Neuronal stem cell (in vitro differentiated cells): ENCODE measurements around the gene MARCHF11.

ENCODE experiments used
- DNase-seq: peaks from one replicate; pipeline ENCODE4 v3.0.0-alpha.2; 2013; ENCODE audit warnings: low spot score
- H2AFZ ChIP-seq: one replicate; pipeline ENCODE4 v1.6.1; 2013; ENCODE audit warnings: mild to moderate bottlenecking, low read length, inconsistent platforms
- H2AK5ac ChIP-seq: 2 replicates; pipeline ENCODE4 v1.6.1; 2013; ENCODE audit warnings: low read depth, mild to moderate bottlenecking, inconsistent platforms, low read length, moderate library complexity, mixed read lengths
- H2BK120ac ChIP-seq: 2 replicates; pipeline ENCODE4 v1.6.1; 2013; ENCODE audit warnings: low read depth, mild to moderate bottlenecking, inconsistent platforms, low read length, moderate library complexity, mixed read lengths
- H2BK12ac ChIP-seq: one replicate; pipeline ENCODE4 v1.6.1; 2013; ENCODE audit warnings: low read length, inconsistent platforms
- H2BK15ac ChIP-seq: 2 replicates; pipeline ENCODE4 v1.6.1; 2013; ENCODE audit warnings: mild to moderate bottlenecking, low read length, inconsistent platforms, mixed read lengths
- H2BK5ac ChIP-seq: one replicate; pipeline ENCODE4 v1.6.1; 2013; ENCODE audit warnings: inconsistent platforms, mild to moderate bottlenecking, low read length, moderate library complexity
- H3K14ac ChIP-seq: one replicate; pipeline ENCODE4 v1.6.1; 2013; ENCODE audit warnings: low read length, inconsistent platforms
- H3K18ac ChIP-seq: 2 replicates; pipeline ENCODE4 v1.6.1; 2013; ENCODE audit warnings: low read length, inconsistent platforms
- H3K23ac ChIP-seq: 2 replicates; pipeline ENCODE4 v1.6.1; 2013; ENCODE audit warnings: low read depth, mild to moderate bottlenecking, mixed read lengths, low read length, inconsistent platforms; ENCODE audit not compliant: poor library complexity
- H3K27ac ChIP-seq: replicated peaks from 3 replicates; pipeline ENCODE4 v1.5.1; 2013; ENCODE audit warnings: low read length, inconsistent platforms
- H3K27me3 ChIP-seq, 3 experiments: 2 replicates each; pipeline ENCODE4 v1.6.1; 2013; ENCODE audit warnings: low read length in 3 of 3, mild to moderate bottlenecking in 2 of 3, inconsistent platforms in 1 of 3, low read depth in 1 of 3, mixed read lengths in 1 of 3, moderate library complexity in 1 of 3; ENCODE audit not compliant: control insufficient read depth in 3 of 3, insufficient read depth in 3 of 3
- H3K36me3 ChIP-seq, 2 donors: replicated peaks in 1 of 2; 2 replicates each; pipeline ENCODE4 v1.6.1; 2013; ENCODE audit warnings: low read length in 2 of 2; ENCODE audit not compliant: control insufficient read depth in 2 of 2, insufficient read depth in 2 of 2
- H3K4ac ChIP-seq: 2 replicates; pipeline ENCODE4 v1.6.1; 2013; ENCODE audit warnings: inconsistent platforms, mild to moderate bottlenecking, low read length, moderate library complexity
- H3K4me1 ChIP-seq, 2 donors: 1 replicate in 1 of 2; 2 replicates in 1 of 2; pipeline ENCODE4 v1.6.1; 2013; ENCODE audit warnings: low read length in 2 of 2, low read depth in 1 of 2; ENCODE audit not compliant: control insufficient read depth in 2 of 2, insufficient read depth in 1 of 2
- H3K4me2 ChIP-seq: one replicate; pipeline ENCODE4 v1.6.1; 2013; ENCODE audit warnings: mild to moderate bottlenecking, low read length, inconsistent platforms; ENCODE audit not compliant: insufficient read depth, poor library complexity, severe bottlenecking
- H3K4me3 ChIP-seq, 2 donors: 2 replicates each; pipeline ENCODE4 v1.5.1; 2013; ENCODE audit warnings: low read length in 2 of 2, mild to moderate bottlenecking in 2 of 2, inconsistent platforms in 1 of 2, moderate library complexity in 1 of 2
- H3K79me1 ChIP-seq: one replicate; pipeline ENCODE4 v1.6.1; 2013; ENCODE audit warnings: low read depth, mild to moderate bottlenecking, inconsistent platforms, low read length, moderate library complexity
- H3K9ac ChIP-seq: one replicate; pipeline ENCODE4 v1.6.1; 2013; ENCODE audit warnings: mild to moderate bottlenecking, low read depth, low read length, inconsistent platforms; ENCODE audit not compliant: poor library complexity
- H3K9me3 ChIP-seq, 2 donors: replicated peaks in 1 of 2; 2 replicates each; pipeline versions ENCODE3 to v1.6.1; 2013; ENCODE audit warnings: low read length in 2 of 2, mild to moderate bottlenecking in 2 of 2, inconsistent platforms in 1 of 2, low read depth in 1 of 2, mixed read lengths in 1 of 2, moderate library complexity in 1 of 2; ENCODE audit not compliant: control insufficient read depth in 2 of 2, insufficient read depth in 1 of 2
- H4K8ac ChIP-seq: one replicate; pipeline ENCODE4 v1.6.1; 2013; ENCODE audit warnings: low read depth, mild to moderate bottlenecking, inconsistent platforms, low read length, moderate library complexity
- H4K91ac ChIP-seq: one replicate; pipeline ENCODE4 v1.6.1; 2013; ENCODE audit warnings: low read length, low read depth, mild to moderate bottlenecking, inconsistent platforms; ENCODE audit not compliant: poor library complexity
- WGBS, 2 donors: extraction: QIAGEN DNeasy Blood & Tissue Kit; methylation state at CpG; one replicate each; pipeline ENCODE4 v1.1.7; 2013; ENCODE audit warnings: missing lambda C conversion rate in 2 of 2, mixed read lengths in 1 of 2; ENCODE audit not compliant: insufficient read length in 2 of 2, insufficient replicate concordance in 1 of 2; ENCODE audit errors: extremely low coverage in 2 of 2; 5-methylcytosine and 5-hydroxymethylcytosine counted together

MARCHF11 gene

GRCh38 chr5:16028708-16029107, 150.9 kb downstream of the MARCHF11 start:
- Histone ChIP-seq H2BK5ac (no peak overlapping the region), H3K23ac (no peak overlapping the region), H4K91ac (no peak overlapping the region), H2AFZ (no peak overlapping the region), H3K27ac (no peak overlapping the region), H3K4ac (no peak overlapping the region), H3K4me2 (no peak overlapping the region), H3K14ac (no peak overlapping the region), H3K4me3 (no peak overlapping the region), H2AK5ac (no peak overlapping the region), H4K8ac (no peak overlapping the region), H3K9me3 (no peaks in the 10 kb centered on the region), H3K9ac (no peak overlapping the region), H2BK120ac (no peak overlapping the region), H3K27me3 (no peaks in the 10 kb centered on the region), H2BK15ac (no peak overlapping the region), H3K4me1 (no peaks in the 10 kb centered on the region), H2BK12ac (no peak overlapping the region), H3K36me3 (no peaks in the 10 kb centered on the region), H3K79me1 (no peaks in the 10 kb centered on the region), H3K18ac (no peak overlapping the region)
- WGBS, 2 donors = no CpG with 5 or more reads among the region's 3 CpGs
- no peak for DNase-seq

- Histone ChIP-seq H3K18ac (no peak overlapping the region), H3K27ac (no peak overlapping the region), H3K27me3 (no peaks in the 10 kb centered on the region), H4K91ac (no peak overlapping the region), H3K4me3 (no peak overlapping the region), H3K36me3 (no peaks in the 10 kb centered on the region), H4K8ac (no peak overlapping the region), H3K23ac (no peak overlapping the region), H3K9ac (no peak overlapping the region), H3K4ac (no peak overlapping the region), H3K4me2 (no peak overlapping the region), H3K14ac (no peak overlapping the region), H2BK15ac (no peak overlapping the region), H2BK120ac (no peak overlapping the region), H3K4me1 (no peaks in the 10 kb centered on the region), H3K79me1 (no peaks in the 10 kb centered on the region), H2BK5ac (no peak overlapping the region), H2AK5ac (no peak overlapping the region), H2AFZ (no peak overlapping the region), H3K9me3 (no peaks in the 10 kb centered on the region), H2BK12ac (no peak overlapping the region)
- no peak for DNase-seq
Observed at GRCh38 chr5:16025681-16026080, 153.9 kb downstream of the MARCHF11 start.

- no peak overlapping the region for H3K18ac ChIP-seq
- no peak overlapping the region for H2BK15ac ChIP-seq
- no peak overlapping the region for H3K4ac ChIP-seq
- H4K91ac ChIP-seq = no peak overlapping the region
- H3K9ac ChIP-seq = no peak overlapping the region
- H3K4me3 ChIP-seq = no peak overlapping the region
- no peak overlapping the region for H2BK120ac ChIP-seq
- H3K9me3 ChIP-seq = peaks cover 0 to 3% of the 10 kb centered on the region in 2 donors
- no peak overlapping the region for H2AFZ ChIP-seq
- no peak overlapping the region for H3K4me2 ChIP-seq
- H2BK12ac ChIP-seq = no peak overlapping the region
- H2AK5ac ChIP-seq = no peak overlapping the region
- H3K27me3 ChIP-seq = no peaks in the 10 kb centered on the region
- no peaks in the 10 kb centered on the region for H3K36me3 ChIP-seq
- no CpG with 5 or more reads among the region's 3 CpGs for WGBS, 2 donors
- no peak overlapping the region for H3K23ac ChIP-seq
- no peak overlapping the region for H3K14ac ChIP-seq
- no peaks in the 10 kb centered on the region for H3K4me1 ChIP-seq
- no peak overlapping the region for H4K8ac ChIP-seq
- no peak overlapping the region for H3K27ac ChIP-seq
- H3K79me1 ChIP-seq = no peaks in the 10 kb centered on the region
- no peak for DNase-seq
- no peak overlapping the region for H2BK5ac ChIP-seq
Observed at GRCh38 chr5:16018970-16019369, 160.6 kb downstream of the MARCHF11 start.

DNA sequence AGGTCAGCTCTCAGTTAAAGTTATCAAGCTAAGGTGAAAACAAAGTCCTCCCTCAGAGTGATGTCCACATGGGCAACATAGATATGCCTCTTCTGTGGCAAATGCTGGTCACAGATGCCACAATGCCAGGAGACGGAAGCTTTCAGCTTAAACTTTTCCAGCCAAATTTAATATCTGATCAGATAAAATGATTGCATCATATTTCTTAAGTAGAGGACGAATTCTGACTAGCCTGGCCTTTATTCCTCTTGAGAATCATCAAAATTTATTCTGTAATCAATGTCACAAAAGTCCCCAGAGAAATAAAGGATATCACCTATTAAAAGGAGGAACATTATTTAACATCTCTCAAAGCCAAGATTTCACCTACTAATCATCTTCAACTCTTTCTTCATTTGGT, 161.9 kb downstream of the MARCHF11 start:
- no peak overlapping the region for H3K4me2 ChIP-seq
- no peak for DNase-seq
- WGBS, 2 donors = no CpG with 5 or more reads among the region's 2 CpGs

More for the DNA sequence above, 161.9 kb downstream of the MARCHF11 start:
- Histone ChIP-seq H2AK5ac (no peak overlapping the region), H2BK15ac (no peak overlapping the region), H3K14ac (no peak overlapping the region), H4K91ac (no peak overlapping the region), H3K4ac (no peak overlapping the region), H3K9me3 (peaks cover 0 to 3% of the 10 kb centered on the region in 2 donors), H3K18ac (no peak overlapping the region), H3K36me3 (no peaks in the 10 kb centered on the region), H2AFZ (no peak overlapping the region), H3K4me1 (no peaks in the 10 kb centered on the region), H3K27me3 (no peaks in the 10 kb centered on the region), H3K79me1 (no peaks in the 10 kb centered on the region), H3K27ac (no peak overlapping the region), H2BK12ac (no peak overlapping the region), H3K4me3 (no peak overlapping the region), H2BK5ac (no peak overlapping the region), H2BK120ac (no peak overlapping the region), H3K9ac (no peak overlapping the region), H4K8ac (no peak overlapping the region), H3K23ac (no peak overlapping the region)
